Ishikawa (cell line): ENCODE data around the gene LLGL2.

Experiments used
- CEBPB ChIP-seq: IDR thresholded peaks from 2 replicates; pipeline ENCODE4 v1.6.1; 2012
- CREB1 ChIP-seq: IDR thresholded peaks from 2 replicates; pipeline ENCODE4 v1.6.1; 2012; ENCODE audit warnings: low read depth
- EGR1 ChIP-seq: IDR thresholded peaks from 2 replicates; pipeline ENCODE4 v1.6.1; 2012
- EP300 ChIP-seq: IDR thresholded peaks from 2 replicates; pipeline ENCODE4 v1.6.1; 2012; ENCODE audit warnings: borderline replicate concordance
- TAF1 ChIP-seq: IDR thresholded peaks from 2 replicates; pipeline ENCODE4 v1.6.1; 2012; ENCODE audit warnings: low read depth, mild to moderate bottlenecking
- TCF12 ChIP-seq: IDR thresholded peaks from 2 replicates; pipeline ENCODE4 v1.6.1; 2012; ENCODE audit warnings: low read depth
- TEAD4 ChIP-seq: IDR thresholded peaks from 2 replicates; pipeline ENCODE4 v1.6.1; 2012
- USF1 ChIP-seq: IDR thresholded peaks from 2 replicates; pipeline ENCODE4 v1.6.1; 2012
- YY1 ChIP-seq: IDR thresholded peaks from 2 replicates; pipeline ENCODE4 v1.6.1; 2012; ENCODE audit warnings: low read depth
- ZBTB7A ChIP-seq: IDR thresholded peaks from 2 replicates; pipeline ENCODE4 v1.6.1; 2012; ENCODE audit warnings: low read depth
- TF ChIP-seq, protein P1 (sequence below): IDR thresholded peaks from 2 replicates; pipeline ENCODE4 v1.6.1; 2012
- TF ChIP-seq, protein P2 (sequence below): IDR thresholded peaks from 2 replicates; pipeline ENCODE4 v1.6.1; 2012; ENCODE audit warnings: low read depth, mild to moderate bottlenecking

DNA sequence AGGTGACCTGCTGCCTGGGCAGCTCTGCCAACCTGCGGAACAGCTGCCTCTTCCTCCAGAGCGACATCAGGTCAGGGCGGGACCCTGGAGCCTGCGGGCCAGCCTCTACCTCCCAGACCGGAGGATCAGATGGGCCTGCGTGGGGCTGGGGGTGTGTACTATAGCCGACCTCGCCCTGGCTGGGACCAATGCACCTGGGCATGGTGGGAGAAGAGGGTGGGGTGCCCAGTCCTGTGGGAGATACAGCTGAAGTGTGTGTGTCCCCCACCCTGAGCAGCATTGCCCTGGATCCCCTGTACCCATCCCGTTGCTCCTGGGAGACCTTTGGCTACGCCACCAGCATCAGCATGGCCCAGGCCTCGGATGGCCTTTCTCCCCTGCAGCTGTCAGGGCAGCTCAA lies 29.5 kb upstream of the LLGL2 start:
- TF ChIP-seq TEAD4 (no peak), TAF1 (no peak), YY1 (no peak), TCF12 (no peak), EGR1 (no peak), CEBPB (no peak), ZBTB7A (no peak), EP300 (no peak), CREB1 (no peak), USF1 (no peak)
- TF ChIP-seq, protein P1, sequence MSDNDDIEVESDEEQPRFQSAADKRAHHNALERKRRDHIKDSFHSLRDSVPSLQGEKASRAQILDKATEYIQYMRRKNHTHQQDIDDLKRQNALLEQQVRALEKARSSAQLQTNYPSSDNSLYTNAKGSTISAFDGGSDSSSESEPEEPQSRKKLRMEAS, result no peak
- TF ChIP-seq, protein P2, sequence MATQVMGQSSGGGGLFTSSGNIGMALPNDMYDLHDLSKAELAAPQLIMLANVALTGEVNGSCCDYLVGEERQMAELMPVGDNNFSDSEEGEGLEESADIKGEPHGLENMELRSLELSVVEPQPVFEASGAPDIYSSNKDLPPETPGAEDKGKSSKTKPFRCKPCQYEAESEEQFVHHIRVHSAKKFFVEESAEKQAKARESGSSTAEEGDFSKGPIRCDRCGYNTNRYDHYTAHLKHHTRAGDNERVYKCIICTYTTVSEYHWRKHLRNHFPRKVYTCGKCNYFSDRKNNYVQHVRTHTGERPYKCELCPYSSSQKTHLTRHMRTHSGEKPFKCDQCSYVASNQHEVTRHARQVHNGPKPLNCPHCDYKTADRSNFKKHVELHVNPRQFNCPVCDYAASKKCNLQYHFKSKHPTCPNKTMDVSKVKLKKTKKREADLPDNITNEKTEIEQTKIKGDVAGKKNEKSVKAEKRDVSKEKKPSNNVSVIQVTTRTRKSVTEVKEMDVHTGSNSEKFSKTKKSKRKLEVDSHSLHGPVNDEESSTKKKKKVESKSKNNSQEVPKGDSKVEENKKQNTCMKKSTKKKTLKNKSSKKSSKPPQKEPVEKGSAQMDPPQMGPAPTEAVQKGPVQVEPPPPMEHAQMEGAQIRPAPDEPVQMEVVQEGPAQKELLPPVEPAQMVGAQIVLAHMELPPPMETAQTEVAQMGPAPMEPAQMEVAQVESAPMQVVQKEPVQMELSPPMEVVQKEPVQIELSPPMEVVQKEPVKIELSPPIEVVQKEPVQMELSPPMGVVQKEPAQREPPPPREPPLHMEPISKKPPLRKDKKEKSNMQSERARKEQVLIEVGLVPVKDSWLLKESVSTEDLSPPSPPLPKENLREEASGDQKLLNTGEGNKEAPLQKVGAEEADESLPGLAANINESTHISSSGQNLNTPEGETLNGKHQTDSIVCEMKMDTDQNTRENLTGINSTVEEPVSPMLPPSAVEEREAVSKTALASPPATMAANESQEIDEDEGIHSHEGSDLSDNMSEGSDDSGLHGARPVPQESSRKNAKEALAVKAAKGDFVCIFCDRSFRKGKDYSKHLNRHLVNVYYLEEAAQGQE, result no peak
